GM21576 (cell line): Measurements from ENCODE around the gene RASD1.

Experiments
- ATAC-seq: cut with Tn5 transposase; IDR thresholded peaks from one replicate; pipeline ENCODE4 v1.9.1; 2021; ENCODE audit warnings: mild to moderate bottlenecking, moderate library complexity; ENCODE audit not compliant: unreplicated experiment

Gene RASD1

DNA sequence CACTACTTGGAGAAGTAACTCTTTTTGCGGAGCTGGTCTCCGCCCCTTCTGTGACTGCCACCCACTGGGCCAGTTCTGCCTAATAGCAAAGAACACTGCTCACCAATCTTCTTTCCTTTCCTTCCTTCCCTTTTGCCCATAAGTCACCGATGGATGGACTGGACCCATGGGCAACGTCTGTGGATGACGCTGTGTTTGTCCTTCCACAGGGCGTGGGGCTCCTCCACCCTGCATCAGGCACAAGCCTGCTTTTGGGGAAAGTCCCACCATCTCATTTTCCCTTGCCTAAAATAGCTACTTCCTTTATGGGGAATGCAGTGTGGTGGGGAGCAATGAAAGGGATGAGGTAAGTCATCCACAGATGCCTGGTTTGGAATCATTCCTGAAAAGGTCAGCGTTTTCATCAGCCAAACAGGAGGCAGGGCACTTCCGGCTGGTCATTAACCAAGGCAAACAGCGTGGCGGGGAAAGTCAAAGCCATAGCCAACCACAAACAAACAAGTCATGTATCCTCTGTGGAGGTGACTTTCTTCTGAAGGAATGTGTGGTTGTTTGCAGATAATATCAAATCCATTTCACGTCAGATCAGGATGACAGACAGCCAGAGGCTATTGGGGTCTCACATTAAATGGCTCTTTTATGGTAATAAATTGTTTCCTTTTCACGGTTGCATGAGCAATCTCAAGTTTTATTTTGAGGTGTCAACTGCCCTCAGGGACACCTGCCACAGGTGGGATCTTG, 50.1 kb downstream of the RASD1 start:
- ATAC-seq: no peak

DNA sequence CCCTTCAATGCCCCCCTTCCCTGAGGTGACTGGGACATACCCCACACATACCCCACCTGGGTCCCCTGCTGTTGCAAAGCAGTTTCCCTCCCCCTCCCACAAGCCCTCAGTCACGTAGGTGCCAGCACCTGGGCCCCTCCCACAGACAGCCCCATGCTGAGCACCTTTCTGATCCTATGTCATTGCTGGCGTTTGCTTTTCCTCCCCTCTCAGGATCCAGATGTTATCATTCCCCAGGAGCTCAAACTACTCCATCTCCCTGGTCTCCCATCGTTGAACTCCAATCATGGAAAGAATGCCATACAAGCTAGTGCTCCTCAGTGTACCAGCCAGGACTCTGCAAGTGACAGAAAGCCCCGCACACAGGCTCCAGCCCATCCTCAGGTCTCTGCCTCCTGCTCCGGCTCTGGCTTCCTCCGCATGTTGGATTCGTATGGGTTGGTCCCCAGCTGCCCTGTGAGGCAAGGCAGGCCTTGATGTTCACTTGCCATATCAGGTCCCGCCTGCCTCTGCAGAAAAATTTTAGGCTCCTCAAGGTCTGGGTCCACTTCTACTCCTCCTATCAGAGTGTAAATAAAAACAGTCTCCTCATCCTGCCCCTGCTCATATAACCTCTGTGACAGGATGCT, 50.8 kb downstream of the RASD1 start:
- no peak for ATAC-seq
